ENCODE measurements around the gene CCDC178. TPM values are rescaled to one million over a fixed set of nuclear protein-coding genes. Genes with fewer than 3 reads are reported as not detected.
"Not testable (repeated sequence)": the region's sequence is repeated elsewhere in the genome, so short reads cannot be mapped to it uniquely, and the experiment has no call there.

CCDC178 gene, protein sequence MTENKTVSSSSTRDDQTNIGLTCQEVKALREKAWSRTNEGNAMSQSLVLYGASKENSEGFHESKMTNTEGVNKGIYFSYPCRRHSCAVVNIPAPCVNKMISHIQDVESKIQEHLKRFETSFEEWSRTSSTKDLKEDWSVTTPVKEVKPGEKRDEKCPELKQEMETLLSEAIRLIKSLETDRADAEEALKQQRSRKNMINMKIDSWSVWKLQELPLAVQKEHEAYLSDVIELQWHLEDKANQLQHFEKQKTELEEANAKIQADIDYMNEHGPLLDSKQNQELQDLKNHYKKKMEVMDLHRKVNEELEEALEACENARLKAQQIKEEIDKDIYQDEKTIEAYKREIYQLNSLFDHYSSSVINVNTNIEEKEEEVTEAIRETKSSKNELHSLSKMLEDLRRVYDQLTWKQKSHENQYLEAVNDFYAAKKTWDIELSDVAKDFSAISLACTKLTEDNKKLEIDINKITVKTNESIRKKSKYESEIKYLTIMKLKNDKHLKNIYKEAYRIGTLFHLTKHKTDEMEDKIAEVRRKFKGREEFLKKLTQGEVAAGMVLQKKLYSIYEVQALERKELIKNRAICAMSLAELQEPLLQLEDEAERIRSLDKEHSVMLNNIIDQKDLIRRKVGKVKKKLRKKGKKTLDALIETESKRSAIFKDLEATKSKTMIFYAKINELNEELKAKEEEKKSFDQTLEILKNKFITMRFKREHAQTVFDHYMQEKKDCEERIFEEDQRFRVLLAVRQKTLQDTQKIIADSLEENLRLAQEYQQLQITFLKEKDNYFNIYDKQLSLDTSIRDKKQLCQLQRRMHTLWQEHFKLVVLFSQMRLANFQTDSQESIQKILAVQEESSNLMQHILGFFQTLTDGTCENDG
- under 1 TPM in 1 of 2 donors, not detected in 1; 0.36 TPM for total RNA-seq
- long read RNA-seq, result 0 reads

DNA sequence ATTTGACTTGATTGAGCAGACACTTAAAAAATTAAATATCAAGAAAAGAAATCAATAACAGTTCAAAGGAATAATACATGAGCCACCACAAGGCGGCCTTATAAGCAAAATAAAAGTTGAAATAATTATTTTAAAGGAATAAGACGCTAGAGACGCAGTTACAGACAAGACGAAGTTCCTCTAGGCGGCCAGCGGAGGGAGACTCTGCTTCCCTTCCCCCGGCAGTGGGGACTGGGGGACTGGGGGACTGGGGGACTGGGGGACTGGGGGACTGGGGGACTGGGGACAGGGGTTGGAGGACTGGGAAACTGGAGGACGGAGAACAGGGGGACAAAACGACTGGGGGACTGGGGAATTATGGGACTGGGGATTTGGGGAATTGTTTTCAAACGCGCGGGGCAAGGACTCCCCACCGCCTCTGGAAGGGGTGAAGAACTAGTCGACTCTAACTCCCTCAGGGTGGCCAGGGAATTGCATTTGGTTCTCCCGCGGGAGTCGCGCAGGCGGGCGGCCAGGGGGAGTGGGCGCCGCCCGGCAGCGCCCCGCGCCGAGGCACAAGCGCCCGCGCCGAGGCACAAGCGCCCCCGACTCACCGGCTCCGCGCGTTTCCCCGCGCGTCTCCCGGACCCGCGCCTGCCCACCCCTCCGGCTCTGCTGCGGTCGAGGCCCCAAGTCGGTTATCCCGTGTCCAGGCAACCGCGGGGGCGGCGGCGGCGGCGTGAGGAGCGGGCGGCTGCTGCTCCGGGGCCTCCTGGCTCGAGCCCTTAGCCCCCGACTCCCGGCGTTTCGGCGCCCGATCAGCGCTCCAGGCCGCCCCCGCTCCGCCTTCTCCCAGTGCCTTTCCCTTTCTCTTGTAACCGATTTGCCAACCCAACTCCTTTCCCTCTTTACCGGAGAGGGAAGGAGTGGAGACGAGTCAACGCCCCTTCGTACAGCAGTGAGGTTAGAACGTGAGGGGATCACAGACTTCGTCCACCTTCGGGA is at the start of gene CCDC178:
Gene CCDC178 (minus strand): TSS at position 662 of the 984 bp plus-strand sequence. CDS start 28,633 bp downstream, outside the sequence.
- intact Hi-C loops (cut with DNase I, micrococcal nuclease), result no loop called here
- ATAC-seq (peak; percentile 67), DNase-seq (peak in 1 of 2 donors; percentile 16)

DNA sequence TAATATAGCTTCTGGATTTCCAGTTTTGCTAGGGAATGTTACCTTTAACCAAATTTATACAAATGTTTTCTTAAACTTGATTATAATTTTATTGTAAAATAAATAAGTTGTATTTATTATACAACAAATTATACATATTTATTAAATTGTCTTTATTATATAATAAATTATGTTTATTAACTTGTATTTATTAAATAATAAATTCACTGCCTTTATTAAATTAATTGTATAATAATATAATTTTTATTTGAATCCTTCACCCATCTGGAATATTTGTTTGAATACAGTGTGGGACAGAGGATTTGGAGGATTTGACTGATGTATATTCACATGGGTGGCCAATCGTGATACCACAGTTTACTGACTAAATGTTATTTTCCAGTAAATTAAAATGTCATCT is 43.4 kb upstream of the CCDC178 start:
- ATAC-seq, result no peak
- DNase-seq, result no peak
- intact Hi-C loops (cut with DNase I, micrococcal nuclease), result no loop called here

DNA sequence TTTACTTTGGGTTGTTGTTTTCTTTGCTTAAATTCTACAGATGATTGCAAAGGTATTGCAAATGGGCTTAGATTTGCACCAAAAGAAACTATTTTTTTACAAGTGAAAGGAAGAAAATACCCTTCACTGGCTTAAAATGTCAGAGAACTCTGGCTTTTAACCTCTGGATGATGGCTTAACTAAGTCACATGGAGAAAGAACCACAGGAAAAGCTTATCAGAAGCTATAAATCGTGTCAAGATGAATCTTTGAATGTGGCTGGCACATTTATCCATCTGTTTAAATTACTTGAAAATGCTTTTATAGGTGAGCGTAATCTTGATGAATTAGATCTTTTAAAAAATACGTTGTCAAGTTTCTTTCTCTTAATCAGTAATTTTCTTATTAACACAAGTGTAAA is 32.0 kb upstream of the CCDC178 start:
- DNase-seq (no peak), ATAC-seq (no peak)
- intact Hi-C loops (cut with DNase I, micrococcal nuclease), result no loop called here

DNA sequence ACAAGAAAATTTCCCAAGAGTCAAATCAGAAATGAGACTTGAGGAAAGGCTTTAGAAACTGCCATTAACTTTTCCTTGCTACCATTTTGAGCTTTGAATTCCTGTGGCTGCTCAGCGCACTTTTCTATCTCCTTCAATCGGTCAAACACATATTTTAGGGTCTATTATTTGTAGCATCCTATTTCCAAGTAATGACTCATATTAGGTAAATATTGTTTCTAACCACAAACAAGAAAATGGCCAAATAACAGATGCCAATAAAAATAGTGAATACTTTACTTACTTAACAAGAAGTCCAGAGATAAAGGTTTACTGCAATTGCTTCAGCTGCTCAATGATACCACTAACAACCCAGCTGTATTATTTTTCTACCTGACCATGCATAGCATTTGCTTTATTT is 29.7 kb upstream of the CCDC178 start:
- ATAC-seq (no peak), DNase-seq (no peak)
- intact Hi-C loops (cut with DNase I, micrococcal nuclease), result no loop called here

DNA sequence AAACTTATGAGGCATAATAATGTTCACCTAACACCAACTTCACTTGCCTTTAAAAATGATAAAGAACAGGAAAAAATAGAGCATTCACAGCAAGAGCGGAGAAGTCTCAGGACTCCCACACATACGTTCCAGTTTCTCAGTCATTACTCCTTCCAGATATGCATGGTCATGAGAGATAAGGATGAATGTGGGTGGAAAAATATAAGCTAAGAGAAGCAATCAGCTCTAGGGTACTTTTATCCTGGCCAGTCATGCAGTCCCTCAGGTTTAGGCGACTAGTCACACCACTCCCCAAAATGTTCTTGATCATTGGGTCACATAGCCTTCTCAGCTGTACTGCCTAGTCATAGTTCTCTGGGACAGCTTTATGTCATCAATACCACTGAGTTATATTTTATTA is 29.2 kb upstream of the CCDC178 start:
- no peak for DNase-seq
- no peak for ATAC-seq
- intact Hi-C loops (cut with DNase I, micrococcal nuclease), result no loop called here

DNA sequence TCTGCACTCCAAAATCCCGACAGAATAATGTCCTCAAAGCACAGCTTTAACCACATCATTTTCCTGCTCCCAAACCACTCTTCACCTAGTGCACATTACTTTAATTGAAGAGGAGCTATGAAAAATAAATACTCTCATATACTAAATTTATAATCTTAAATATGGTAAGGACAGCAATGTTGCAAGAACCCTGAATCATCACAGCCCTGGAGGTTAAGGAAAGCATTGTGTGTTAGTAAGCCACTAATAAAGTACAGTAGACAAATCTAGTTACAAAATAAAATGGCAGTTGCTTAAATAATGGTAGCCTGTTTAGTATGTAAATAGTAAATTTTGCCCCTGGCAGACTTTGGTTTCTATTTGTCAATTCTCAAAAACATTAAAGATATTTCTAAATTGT is 27.0 kb upstream of the CCDC178 start:
- intact Hi-C loops (cut with DNase I, micrococcal nuclease), result no loop called here
- no peak for ATAC-seq
- no peak for DNase-seq

DNA sequence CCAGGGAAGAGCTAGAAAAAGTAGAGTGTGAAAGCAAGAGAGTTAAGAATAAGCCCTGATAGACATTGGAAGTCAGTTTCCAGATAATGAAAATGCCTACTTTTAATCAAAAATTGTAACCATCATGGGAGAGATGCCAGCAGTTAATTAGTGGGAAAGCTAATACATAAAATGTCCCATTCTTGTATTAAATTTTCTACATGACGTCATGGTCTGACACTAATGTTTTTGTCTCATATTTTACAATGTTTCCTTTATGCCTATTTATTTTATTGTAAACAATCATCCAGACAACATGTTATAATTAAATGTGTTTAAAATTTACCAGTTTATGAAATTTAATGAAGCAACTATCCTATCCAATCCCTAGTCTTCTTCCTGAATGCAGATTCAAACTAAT is 26.3 kb upstream of the CCDC178 start:
- intact Hi-C loops (cut with DNase I, micrococcal nuclease), result no loop called here
- no peak for DNase-seq
- no peak for ATAC-seq

DNA sequence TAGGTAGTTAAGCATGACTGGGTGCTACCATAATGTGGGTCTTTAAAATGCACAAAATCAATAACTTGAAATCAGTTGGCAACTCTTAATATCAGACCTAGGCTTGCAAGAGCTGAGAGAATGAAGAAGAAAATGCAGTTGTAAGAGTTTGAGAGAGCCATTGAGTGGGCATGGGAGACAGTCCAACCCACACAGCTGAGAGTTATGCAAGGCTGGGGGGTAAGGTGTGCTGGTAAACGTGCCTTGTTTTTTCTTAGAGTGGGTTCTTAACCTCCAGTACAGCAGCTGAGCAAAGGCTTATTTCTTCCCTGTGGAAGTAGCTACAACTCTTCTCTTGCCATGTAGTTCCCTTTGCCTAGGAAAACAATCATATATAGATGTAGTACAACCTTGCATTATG is 20.2 kb upstream of the CCDC178 start:
- DNase-seq (no peak), ATAC-seq (no peak)
- intact Hi-C loops (cut with DNase I, micrococcal nuclease), result no loop called here

DNA sequence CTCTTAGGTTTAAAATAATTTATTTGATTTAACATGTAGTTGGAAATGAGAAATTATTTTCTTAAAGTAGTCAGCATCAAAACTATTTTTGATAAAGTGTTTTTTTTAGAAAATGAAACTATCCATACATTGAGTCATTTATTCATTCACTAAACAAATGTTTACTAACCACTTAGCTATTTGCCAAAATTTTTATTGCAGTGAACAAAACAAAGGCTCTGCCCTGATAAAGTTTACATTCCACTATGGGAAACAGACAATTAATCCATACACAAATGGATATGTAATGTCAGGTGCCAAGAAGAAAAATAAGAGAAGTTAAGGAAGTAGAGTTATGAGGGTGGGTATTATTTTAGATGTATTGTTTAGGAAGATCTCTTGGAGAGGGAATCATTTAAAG is 19.1 kb upstream of the CCDC178 start:
- no peak for ATAC-seq
- intact Hi-C loops (cut with DNase I, micrococcal nuclease), result no loop called here
- no peak for DNase-seq

DNA sequence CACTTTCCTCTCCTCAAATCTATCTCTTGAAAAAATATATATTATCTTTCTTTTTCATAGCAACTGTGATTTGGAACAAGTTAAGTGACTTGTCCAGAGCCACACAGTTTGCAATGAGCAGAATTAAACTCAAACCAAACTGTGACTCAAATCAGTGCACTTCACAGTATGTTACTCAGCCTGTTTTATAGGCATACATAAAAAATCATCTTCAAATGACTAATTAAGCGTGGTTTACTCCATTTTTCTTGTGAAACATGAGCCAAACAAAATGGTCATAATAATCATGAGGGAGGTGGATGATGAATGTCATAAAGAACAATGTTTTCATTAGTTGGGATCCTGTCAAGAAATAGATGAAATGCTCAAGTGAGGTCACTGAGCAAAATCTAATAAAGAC is 6.1 kb upstream of the CCDC178 start:
- intact Hi-C loops (cut with DNase I, micrococcal nuclease), result no loop called here
- DNase-seq, result no peak
- no peak for ATAC-seq

DNA sequence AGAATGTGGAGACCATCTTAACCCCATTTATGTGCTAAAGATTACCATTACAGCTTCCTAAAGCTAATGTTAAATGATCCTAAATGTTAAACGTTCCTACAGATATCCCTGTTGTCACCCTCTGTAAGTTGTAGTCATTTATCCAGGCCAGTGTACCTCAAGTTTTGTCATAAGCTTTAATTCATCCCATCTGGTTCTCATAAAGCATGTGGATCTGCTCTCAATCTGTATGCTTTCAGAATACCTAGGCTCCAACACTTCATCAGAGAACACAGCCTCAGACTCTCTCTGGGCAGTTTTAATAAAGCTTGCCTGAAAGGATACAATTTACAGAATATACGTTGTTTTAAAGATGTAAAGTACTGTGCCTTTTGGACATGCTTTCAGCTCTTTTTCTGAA is 4.2 kb upstream of the CCDC178 start:
- ATAC-seq (no peak), DNase-seq (no peak)
- intact Hi-C loops (cut with DNase I, micrococcal nuclease), result no loop called here

DNA sequence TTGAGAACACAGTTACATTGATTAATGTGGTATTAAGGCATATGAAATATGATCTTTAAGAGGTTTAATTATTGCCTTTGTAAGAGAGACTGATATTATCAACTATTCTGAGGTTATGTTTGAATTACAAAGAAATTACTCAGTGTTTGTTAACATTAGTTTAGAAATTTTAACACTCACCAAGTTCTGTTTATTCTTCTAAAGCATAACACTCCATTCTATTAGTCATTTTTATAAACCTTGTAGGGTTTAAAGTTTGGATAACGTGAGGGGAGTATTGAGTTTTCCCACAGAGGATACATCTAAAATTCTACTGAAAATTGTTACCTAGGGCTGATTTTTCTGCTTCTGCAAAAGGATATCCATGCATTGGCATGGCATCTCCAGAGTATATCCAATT is 7.7 kb downstream of the CCDC178 start:
- ATAC-seq (no peak), DNase-seq (no peak)
- intact Hi-C loops (cut with DNase I, micrococcal nuclease), result no loop called here

DNA sequence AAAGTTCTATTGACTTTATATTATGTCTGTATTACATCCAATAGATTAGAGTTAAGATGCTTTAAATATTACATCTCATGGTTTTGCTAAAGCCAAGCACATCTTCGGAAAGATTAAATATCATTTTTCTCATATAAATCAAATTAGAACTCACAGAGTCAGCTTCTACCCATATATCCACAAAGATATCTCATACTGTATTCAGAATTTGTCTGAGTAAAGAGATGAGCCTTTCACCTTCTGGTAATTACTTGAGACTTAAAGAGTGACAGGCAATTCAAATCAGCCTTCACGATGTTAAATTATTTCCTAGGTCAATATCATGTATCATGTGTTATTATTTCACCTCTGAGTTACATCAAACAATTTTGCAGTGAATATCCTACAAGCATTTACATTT is 13.0 kb downstream of the CCDC178 start:
- ATAC-seq (no peak), DNase-seq (no peak)
- intact Hi-C loops (cut with DNase I, micrococcal nuclease), result no loop called here

DNA sequence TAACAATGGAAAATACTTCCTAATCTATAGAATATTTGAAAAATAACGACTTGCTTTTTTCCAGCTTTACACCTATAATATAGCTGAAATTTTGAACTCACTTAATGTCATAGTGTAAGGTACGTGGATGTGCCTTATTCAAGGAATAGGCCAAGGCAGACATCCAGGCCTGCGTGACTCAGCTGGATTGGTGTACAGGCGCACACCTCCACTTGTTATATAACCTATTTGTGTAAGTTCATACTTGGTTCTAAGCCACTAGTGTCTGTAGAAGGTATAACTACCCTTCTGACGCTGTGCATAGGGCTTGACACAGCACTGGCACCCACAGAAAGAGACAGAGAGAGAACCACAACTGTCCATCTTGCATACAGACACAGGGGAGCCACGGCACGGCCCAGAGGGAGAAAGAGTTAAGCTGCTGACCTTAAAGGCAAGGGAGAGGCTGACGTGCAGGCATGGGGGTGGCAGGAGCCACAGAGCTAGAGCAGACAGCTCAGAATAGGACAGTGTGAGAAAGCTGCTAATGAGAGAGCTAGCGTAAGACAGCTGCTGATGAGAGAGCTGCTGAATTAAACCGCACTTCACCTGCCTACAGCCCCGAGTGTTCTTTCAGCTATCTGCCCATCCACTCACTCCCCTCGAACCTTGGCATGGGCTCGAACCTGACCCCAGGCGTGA is 16.1 kb downstream of the CCDC178 start:
- no peak for DNase-seq
- intact Hi-C loops (cut with DNase I, micrococcal nuclease), result no loop called here

DNA sequence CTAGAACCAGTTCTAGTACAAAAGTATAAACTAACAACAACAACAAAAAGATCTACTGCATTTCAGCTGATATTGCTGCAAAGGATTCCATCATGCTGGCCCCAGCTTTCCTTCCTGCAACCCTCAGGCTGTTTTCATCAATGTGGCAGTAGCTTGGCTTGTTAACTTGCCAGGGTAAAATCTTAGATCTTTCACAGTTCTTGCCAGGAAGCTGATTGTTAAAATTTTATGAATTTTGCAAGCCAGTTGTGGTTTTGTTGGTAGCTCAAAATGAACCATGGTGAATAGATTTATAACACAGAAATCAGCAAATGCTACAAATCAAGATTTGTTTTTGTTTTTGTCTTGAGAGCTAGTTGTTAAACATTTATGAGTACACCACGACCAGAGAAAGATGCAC is 19.3 kb downstream of the CCDC178 start:
- ATAC-seq, result no peak
- intact Hi-C loops (cut with DNase I, micrococcal nuclease), result no loop called here
- DNase-seq, result no peak

More for the DNA sequence above, 16.1 kb downstream of the CCDC178 start:
- ATAC-seq, result no peak

DNA sequence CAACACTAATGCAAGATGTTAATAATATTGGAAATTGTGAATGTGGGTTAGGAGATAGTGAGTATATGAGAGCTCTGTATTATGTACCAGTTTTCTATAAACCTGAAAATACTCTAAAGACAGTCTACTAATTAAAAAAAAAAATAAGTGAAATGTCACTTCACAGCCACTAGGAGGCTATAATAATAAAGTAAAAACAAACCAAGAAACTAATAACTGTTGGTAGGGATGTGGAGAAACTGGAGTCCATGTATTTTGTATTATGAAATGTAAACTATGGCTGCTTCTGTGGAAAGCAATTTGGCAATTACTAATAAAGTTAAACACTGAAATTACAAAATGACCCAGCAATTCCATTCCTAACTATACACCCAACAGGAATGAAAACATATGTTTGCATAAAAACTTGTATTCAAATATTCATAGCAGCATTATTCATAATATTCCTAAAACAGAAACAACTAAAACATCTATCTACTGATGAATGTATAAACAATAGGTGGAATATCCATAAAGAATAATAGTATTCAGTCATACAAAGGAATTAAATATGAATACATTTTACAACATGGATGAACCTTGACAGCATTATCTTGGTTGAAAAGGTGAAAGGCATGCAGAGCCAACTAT is 36.2 kb downstream of the CCDC178 start:
- ATAC-seq, result no peak
- intact Hi-C loops (cut with DNase I, micrococcal nuclease), result no loop called here
- DNase-seq, result no peak

DNA sequence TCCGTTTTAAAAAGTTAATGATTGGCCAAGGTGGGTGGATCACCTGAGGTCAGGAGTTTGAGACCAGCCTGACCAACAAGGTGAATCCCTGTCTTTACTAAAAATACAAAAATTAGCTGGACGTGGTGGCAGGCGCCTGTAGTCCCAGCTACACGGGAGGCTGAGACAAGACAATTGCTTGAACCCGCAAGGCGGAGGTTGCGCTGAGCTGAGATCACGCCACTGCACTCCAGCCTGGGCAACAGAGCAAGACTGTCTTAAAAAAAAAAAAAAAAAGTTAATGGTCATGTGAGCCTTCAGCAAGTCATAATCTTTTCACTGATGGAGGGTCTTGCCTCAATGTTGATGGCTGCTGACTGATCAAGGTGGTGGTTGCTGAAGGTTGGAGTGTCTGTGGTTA is 41.6 kb downstream of the CCDC178 start:
- intact Hi-C loops (cut with DNase I, micrococcal nuclease); DNase-seq; ATAC-seq: not testable (repeated sequence)

DNA sequence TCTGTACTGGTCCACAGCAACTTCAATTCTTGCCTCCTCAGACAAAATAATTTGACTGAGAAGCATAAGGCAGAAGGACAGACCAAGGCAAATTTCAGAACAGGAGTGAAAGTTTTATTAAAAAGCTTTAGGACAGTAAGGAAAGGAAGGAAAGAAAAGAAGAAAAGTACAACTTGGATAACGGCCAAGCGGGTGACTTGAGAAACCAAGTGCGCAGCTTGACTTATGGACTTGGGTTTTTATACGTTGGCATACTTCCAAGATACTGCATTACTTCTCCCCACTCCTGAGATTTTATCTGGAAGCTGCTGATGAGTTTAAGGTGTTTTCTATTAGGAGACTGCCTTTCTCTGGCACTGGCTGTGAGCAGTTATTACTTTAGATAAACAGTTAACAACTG is 64.7 kb downstream of the CCDC178 start:
- ATAC-seq (no peak), DNase-seq (no peak)
- intact Hi-C loops (cut with DNase I, micrococcal nuclease), result no loop called here
